Measurements from ENCODE around the gene MUC22.

The MUC22 gene

GRCh38 chr6:30970946-30971345 lies 39.3 kb upstream of the MUC22 start:
- no peak overlapping the region for H3K4me3 ChIP-seq (ENCODE audit: low read depth, low read length)
- TF ChIP-seq, protein P1, sequence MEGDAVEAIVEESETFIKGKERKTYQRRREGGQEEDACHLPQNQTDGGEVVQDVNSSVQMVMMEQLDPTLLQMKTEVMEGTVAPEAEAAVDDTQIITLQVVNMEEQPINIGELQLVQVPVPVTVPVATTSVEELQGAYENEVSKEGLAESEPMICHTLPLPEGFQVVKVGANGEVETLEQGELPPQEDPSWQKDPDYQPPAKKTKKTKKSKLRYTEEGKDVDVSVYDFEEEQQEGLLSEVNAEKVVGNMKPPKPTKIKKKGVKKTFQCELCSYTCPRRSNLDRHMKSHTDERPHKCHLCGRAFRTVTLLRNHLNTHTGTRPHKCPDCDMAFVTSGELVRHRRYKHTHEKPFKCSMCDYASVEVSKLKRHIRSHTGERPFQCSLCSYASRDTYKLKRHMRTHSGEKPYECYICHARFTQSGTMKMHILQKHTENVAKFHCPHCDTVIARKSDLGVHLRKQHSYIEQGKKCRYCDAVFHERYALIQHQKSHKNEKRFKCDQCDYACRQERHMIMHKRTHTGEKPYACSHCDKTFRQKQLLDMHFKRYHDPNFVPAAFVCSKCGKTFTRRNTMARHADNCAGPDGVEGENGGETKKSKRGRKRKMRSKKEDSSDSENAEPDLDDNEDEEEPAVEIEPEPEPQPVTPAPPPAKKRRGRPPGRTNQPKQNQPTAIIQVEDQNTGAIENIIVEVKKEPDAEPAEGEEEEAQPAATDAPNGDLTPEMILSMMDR (IDR thresholded peaks at IDR 0.05; ENCODE audit: borderline replicate concordance, insufficient read depth, low read depth, low read length): no peak

DNA sequence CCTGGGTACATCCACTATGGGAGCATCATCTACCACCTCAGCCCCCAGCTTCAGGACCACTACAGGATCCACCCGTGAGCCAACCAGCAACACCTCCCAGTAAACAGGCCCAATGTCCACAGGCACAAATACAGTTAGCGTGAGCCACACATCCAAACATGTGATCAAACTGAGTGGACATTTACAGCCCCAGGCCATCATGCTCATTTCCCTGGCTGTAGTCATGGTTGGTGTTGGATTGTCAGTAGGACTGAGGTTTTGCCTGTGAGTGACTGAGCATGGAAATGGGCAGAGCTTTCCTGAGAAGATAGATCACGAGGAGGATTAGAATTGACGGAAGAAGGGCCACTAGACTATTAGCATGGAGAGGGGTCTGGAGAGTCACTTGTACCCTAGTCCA lies 37.5 kb upstream of the MUC22 start:
- no peak overlapping the region for H3K4me3 ChIP-seq (ENCODE audit: low read depth, low read length)
- TF ChIP-seq, protein P1 (IDR thresholded peaks at IDR 0.05; ENCODE audit: borderline replicate concordance, insufficient read depth, low read depth, low read length): no peak

DNA sequence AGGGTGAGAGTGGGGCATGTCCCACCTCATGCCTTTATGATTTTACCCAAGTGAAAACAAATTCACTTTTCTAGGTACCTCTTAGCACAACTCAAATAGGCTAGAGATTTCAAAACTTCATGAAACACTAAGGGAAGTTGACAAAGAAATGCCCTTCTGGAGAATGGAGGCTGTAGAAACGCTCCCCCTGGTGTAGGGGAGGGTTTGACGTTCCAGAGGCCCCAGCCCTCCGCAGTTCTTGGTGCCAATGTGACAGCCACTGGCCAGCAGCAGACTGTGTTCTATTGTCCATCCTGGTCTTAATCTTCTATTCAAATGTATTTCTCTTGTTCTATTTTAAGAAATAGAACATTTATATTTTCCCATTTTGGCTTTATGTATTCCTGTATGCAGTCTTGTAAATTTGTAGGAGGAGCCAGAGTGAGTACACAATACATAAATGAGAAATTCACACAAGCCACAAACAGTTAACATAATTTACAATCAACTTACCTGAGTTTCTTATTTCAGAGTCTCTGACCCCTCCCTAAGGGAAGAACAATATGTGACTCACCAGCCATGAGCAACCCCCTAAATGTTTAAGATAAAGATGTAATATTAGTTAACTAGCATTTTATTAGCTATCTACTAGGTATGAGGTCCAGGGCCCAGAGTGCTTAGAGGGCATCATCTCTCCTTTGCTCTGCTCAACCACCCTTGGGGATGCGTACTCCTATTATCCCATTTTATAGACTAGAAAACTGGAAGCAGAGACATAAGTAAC lies 35.6 kb upstream of the MUC22 start:
- no peak overlapping the region for H3K4me3 ChIP-seq (ENCODE audit: low read depth, low read length)
- TF ChIP-seq, protein P1 (IDR thresholded peaks at IDR 0.05; ENCODE audit: borderline replicate concordance, insufficient read depth, low read depth, low read length): no peak

- no peak overlapping the region for H3K4me3 ChIP-seq (ENCODE audit: low read depth, low read length)
- TF ChIP-seq, protein P1 (IDR thresholded peaks at IDR 0.05; ENCODE audit: borderline replicate concordance, insufficient read depth, low read depth, low read length): no peak
These were observed 31.1 kb upstream of the MUC22 start for GRCh38 chr6:30979141-30979540.

GRCh38 chr6:30979690-30980089 lies 30.6 kb upstream of the MUC22 start:
- H3K4me3 ChIP-seq (ENCODE audit: low read depth, low read length): no peak overlapping the region
- TF ChIP-seq, protein P1 (IDR thresholded peaks at IDR 0.05; ENCODE audit: borderline replicate concordance, insufficient read depth, low read depth, low read length): no peak

- TF ChIP-seq, protein P1 (IDR thresholded peaks at IDR 0.05; ENCODE audit: borderline replicate concordance, insufficient read depth, low read depth, low read length): no peak
- H3K4me3 ChIP-seq (ENCODE audit: low read depth, low read length): no peak overlapping the region
These were observed 28.1 kb upstream of the MUC22 start for GRCh38 chr6:30981942-30982772.
